ENCODE measurements around the gene SLC25A21. TPM values are rescaled to one million over a fixed set of nuclear protein-coding genes. Genes with fewer than 3 reads are reported as not detected.
A peak's percentile ranks its signal among the peaks of the same experiment; 100 is the strongest.

SLC25A21 gene
- total and polyA plus RNA-seq, 2 donors (not counting 1 experiment from before 2014, with no cell fraction given) = 0.50 to 0.62 TPM

DNA sequence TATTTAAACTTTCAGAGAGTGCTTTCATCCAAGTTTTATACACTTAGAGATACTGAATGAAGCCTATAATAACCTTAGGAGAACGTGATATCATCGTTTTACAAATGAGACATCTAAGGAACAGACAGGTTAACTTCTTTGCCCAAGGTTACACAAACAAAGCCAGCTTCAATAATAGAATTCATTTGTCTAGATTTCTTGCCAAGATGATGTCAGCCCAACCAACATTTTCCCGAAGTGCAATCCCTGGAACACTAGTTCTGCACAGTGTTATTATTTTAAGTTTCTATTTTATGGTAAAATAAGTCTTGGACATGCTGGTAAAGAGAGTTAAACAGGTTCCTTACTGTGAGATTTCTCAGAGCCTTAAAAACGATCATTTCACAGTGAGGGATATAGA, 174.6 kb downstream of the SLC25A21 start:
- Histone ChIP-seq H3K27me3 (ENCODE audit: control insufficient read depth, insufficient read depth, low read length) (no peaks in the 10 kb centered on the region), H2AFZ (ENCODE audit: low read length) (no peak overlapping the region), H3K79me2 (ENCODE audit: control insufficient read depth, insufficient read depth, low read length) (no peaks in the 10 kb centered on the region), H3K4me1 (ENCODE audit: control insufficient read depth, extremely low read depth, insufficient read depth, low read length) (no peaks in the 10 kb centered on the region), H3K9me3 (ENCODE audit: control insufficient read depth, insufficient read depth, low read depth, low read length) (no peaks in the 10 kb centered on the region), H3K4me3 (replicated peaks in 1 of 4; ENCODE audit: control extremely low read depth in 1 of 4, insufficient read depth in 1 of 4, low read depth in 3 of 4, low read length in 4 of 4) (no peak overlapping the region), H4K20me1 (ENCODE audit: control insufficient read depth, extremely low read depth, insufficient read depth, low read length) (no peaks in the 10 kb centered on the region), H3K36me3 (ENCODE audit: control insufficient read depth, insufficient read depth, low read length) (no peaks in the 10 kb centered on the region), H3K4me2 (ENCODE audit: extremely low read depth, insufficient read depth, low read length) (no peak overlapping the region), H3K27ac (ENCODE audit: insufficient read depth, low read length) (no peak overlapping the region), H3K9ac (ENCODE audit: insufficient read depth, low read length) (no peak overlapping the region)
- peak; percentile 19 to 56 for DNase-seq (ENCODE audit: low read depth in 2 of 2)
- no peak for TF ChIP-seq EZH2 (IDR thresholded peaks at IDR 0.05; ENCODE audit: low read length, missing control alignments)
- TF ChIP-seq, protein P1, sequence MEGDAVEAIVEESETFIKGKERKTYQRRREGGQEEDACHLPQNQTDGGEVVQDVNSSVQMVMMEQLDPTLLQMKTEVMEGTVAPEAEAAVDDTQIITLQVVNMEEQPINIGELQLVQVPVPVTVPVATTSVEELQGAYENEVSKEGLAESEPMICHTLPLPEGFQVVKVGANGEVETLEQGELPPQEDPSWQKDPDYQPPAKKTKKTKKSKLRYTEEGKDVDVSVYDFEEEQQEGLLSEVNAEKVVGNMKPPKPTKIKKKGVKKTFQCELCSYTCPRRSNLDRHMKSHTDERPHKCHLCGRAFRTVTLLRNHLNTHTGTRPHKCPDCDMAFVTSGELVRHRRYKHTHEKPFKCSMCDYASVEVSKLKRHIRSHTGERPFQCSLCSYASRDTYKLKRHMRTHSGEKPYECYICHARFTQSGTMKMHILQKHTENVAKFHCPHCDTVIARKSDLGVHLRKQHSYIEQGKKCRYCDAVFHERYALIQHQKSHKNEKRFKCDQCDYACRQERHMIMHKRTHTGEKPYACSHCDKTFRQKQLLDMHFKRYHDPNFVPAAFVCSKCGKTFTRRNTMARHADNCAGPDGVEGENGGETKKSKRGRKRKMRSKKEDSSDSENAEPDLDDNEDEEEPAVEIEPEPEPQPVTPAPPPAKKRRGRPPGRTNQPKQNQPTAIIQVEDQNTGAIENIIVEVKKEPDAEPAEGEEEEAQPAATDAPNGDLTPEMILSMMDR (conservative IDR thresholded peaks at IDR 0.05 in 1 of 2, IDR thresholded peaks at IDR 0.05 in 1 of 2; ENCODE audit: low read depth in 1 of 2, low read length in 2 of 2) = no peak

DNA sequence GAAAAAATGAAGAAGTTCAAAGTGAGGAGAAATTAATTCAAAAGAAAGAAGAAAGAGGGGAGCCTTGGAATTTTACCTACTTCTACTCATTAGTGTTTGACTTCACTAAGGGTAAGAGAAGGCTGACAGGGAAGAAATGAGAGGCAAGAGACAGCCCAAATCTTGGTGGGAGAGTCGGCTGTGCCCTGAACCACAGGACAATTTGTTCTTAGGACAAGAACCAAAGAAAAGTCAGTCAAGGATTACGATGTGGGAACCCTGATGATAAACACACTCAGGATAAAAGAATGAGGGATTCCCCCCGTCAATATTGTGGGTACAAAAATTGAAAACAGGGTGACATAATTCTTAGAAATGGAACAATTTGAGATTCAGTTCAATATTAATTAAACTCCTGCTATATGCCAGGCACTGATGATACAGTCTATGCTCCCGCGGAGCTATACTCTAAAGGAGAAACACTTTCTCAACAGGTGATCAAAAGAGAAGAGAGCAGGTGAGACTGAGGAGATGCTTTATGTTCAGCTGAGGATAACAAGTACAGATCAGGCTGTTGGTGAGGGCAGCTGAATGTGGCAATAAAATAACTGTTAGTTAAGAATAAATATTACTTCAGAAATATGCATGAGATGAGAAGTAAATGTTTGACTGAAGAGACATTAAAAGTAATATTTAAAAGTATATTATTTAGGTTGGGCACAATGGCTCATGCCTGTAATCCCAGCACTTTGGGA, 175.4 kb downstream of the SLC25A21 start:
- H4K20me1 ChIP-seq (ENCODE audit: control insufficient read depth, extremely low read depth, insufficient read depth, low read length) = no peaks in the 10 kb centered on the region
- H2AFZ ChIP-seq (ENCODE audit: low read length) = no peak overlapping the region
- no peaks in the 10 kb centered on the region for H3K9me3 ChIP-seq (ENCODE audit: control insufficient read depth, insufficient read depth, low read depth, low read length)
- H3K79me2 ChIP-seq (ENCODE audit: control insufficient read depth, insufficient read depth, low read length) = no peaks in the 10 kb centered on the region
- DNase-seq (ENCODE audit: low read depth in 2 of 2) = no peak
- no peak overlapping the region for H3K9ac ChIP-seq (ENCODE audit: insufficient read depth, low read length)
- no peaks in the 10 kb centered on the region for H3K4me1 ChIP-seq (ENCODE audit: control insufficient read depth, extremely low read depth, insufficient read depth, low read length)
- H3K4me3 ChIP-seq (replicated peaks in 1 of 4; ENCODE audit: control extremely low read depth in 1 of 4, insufficient read depth in 1 of 4, low read depth in 3 of 4, low read length in 4 of 4) = no peak overlapping the region
- TF ChIP-seq, protein P1 (conservative IDR thresholded peaks at IDR 0.05 in 1 of 2, IDR thresholded peaks at IDR 0.05 in 1 of 2; ENCODE audit: low read depth in 1 of 2, low read length in 2 of 2) = no peak
- TF ChIP-seq EZH2 (IDR thresholded peaks at IDR 0.05; ENCODE audit: low read length, missing control alignments) = no peak
- no peaks in the 10 kb centered on the region for H3K36me3 ChIP-seq (ENCODE audit: control insufficient read depth, insufficient read depth, low read length)
- no peak overlapping the region for H3K27ac ChIP-seq (ENCODE audit: insufficient read depth, low read length)
- no peak overlapping the region for H3K4me2 ChIP-seq (ENCODE audit: extremely low read depth, insufficient read depth, low read length)
- H3K27me3 ChIP-seq (ENCODE audit: control insufficient read depth, insufficient read depth, low read length) = no peaks in the 10 kb centered on the region

DNA sequence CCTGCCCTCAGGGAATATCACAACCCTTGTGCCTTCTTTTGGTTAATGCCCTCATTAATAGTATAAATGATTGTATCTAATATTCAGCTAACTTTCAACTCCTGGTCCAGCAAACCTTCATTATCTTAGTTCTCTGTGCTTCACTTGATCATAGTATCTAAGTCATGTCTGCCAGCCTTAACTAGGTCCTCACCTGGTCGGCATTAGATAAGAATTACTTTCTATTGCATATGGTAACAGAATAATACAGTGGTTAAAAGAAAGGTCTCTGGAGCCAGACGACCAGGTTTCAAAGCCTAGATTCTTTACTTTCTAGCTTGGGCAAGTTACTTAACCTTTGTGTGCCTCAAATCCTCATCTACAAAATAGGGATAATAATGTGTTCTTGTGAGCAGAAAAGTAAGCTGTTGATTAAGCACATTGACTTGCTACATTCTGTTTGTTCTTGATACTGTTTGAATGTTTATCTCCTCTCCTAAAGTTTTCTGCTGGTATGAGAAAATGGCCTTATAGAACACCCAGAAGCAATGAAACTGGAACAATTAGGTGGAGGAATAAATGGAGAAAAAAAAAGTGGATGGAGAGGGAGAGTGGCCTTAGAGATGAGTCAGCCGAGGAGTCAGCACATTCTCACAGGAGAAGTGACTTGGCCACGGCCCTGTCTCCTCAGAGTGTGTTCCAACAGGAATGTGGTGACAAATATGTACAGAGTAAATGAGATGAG, 176.1 kb downstream of the SLC25A21 start:
- Histone ChIP-seq H3K9me3 (ENCODE audit: control insufficient read depth, insufficient read depth, low read depth, low read length) (no peaks in the 10 kb centered on the region), H3K27ac (ENCODE audit: insufficient read depth, low read length) (no peak overlapping the region), H3K9ac (ENCODE audit: insufficient read depth, low read length) (no peak overlapping the region), H3K4me2 (ENCODE audit: extremely low read depth, insufficient read depth, low read length) (no peak overlapping the region), H4K20me1 (ENCODE audit: control insufficient read depth, extremely low read depth, insufficient read depth, low read length) (no peaks in the 10 kb centered on the region), H3K27me3 (ENCODE audit: control insufficient read depth, insufficient read depth, low read length) (no peaks in the 10 kb centered on the region), H3K4me3 (replicated peaks in 1 of 4; ENCODE audit: control extremely low read depth in 1 of 4, insufficient read depth in 1 of 4, low read depth in 3 of 4, low read length in 4 of 4) (no peak overlapping the region), H2AFZ (ENCODE audit: low read length) (no peak overlapping the region), H3K36me3 (ENCODE audit: control insufficient read depth, insufficient read depth, low read length) (no peaks in the 10 kb centered on the region), H3K4me1 (ENCODE audit: control insufficient read depth, extremely low read depth, insufficient read depth, low read length) (no peaks in the 10 kb centered on the region), H3K79me2 (ENCODE audit: control insufficient read depth, insufficient read depth, low read length) (no peaks in the 10 kb centered on the region)
- DNase-seq (ENCODE audit: low read depth in 2 of 2) = peak; percentile 38 to 81
- no peak for TF ChIP-seq EZH2 (IDR thresholded peaks at IDR 0.05; ENCODE audit: low read length, missing control alignments)
- TF ChIP-seq, protein P1 (conservative IDR thresholded peaks at IDR 0.05 in 1 of 2, IDR thresholded peaks at IDR 0.05 in 1 of 2; ENCODE audit: low read depth in 1 of 2, low read length in 2 of 2) = no peak
